RPMI8226 (cell line): ENCODE measurements around the gene DHX15.

Experiments used
- DNase-seq: peaks from one replicate; pipeline ENCODE4 v3.0.0-alpha.2; 2015

DHX15 gene

GRCh38 chr4:24582235-24582832, 2.0 kb downstream of the DHX15 start:
- DNase-seq, result no peak

- DNase-seq, result no peak
Observed at GRCh38 chr4:24578364-24578763, 6.0 kb downstream of the DHX15 start.

- no peak for DNase-seq
Observed at GRCh38 chr4:24576276-24576675, 8.1 kb downstream of the DHX15 start.

- no peak for DNase-seq
Observed at GRCh38 chr4:24574236-24574635, 10.1 kb downstream of the DHX15 start.

GRCh38 chr4:24573582-24573981, 10.8 kb downstream of the DHX15 start:
- no peak for DNase-seq

- DNase-seq, result no peak
Observed at GRCh38 chr4:24570574-24571236, 13.6 kb downstream of the DHX15 start.

- no peak for DNase-seq
Observed at GRCh38 chr4:24570172-24570571, 14.2 kb downstream of the DHX15 start.

GRCh38 chr4:24569662-24570061, 14.7 kb downstream of the DHX15 start:
- DNase-seq, result no peak

GRCh38 chr4:24568425-24568824, 15.9 kb downstream of the DHX15 start:
- no peak for DNase-seq

GRCh38 chr4:24565054-24565453, 19.3 kb downstream of the DHX15 start:
- no peak for DNase-seq

- no peak for DNase-seq
Observed at GRCh38 chr4:24564488-24564887, 19.9 kb downstream of the DHX15 start.

GRCh38 chr4:24561438-24562139, 22.8 kb downstream of the DHX15 start:
- no peak for DNase-seq

- DNase-seq, result no peak
Observed at GRCh38 chr4:24560868-24561368, 23.4 kb downstream of the DHX15 start.

- DNase-seq, result no peak
Observed at GRCh38 chr4:24559889-24560288, 24.5 kb downstream of the DHX15 start.

GRCh38 chr4:24559032-24559821, 25.1 kb downstream of the DHX15 start:
- no peak for DNase-seq

- DNase-seq, result no peak
Observed at GRCh38 chr4:24557026-24558025, 27.0 kb downstream of the DHX15 start.

- DNase-seq, result no peak
Observed at GRCh38 chr4:24551492-24552289, 32.7 kb downstream of the DHX15 start.

GRCh38 chr4:24550441-24551175, 33.7 kb downstream of the DHX15 start:
- no peak for DNase-seq

GRCh38 chr4:24547979-24548378, 36.4 kb downstream of the DHX15 start:
- DNase-seq, result no peak
